GM12878 (cell line): ENCODE measurements around the gene GSE1. TPM values are rescaled to one million over a fixed set of nuclear protein-coding genes. Genes with fewer than 3 reads are reported as not detected.

Experiments
- ATAC-seq: fragments of 200-7000 bp; cut with Tn5 transposase; 3 replicates; pipeline ENCODE4 v1.9.1; 2020; ENCODE audit warnings: mild to moderate bottlenecking, moderate library complexity
- BruUV-seq: library from RNA; stranded (reverse); fragments of 400-500 nt; replicated peaks from 2 replicates; lab custom pipeline; 2021; lab: Mats Ljungman, UMichigan
- CTCF ChIA-PET: fragments of 300-600 bp; sonication (Branson Sonifier 250); formaldehyde crosslinking; extraction: SDS; loops from one replicate; lab custom pipeline; 2021; ENCODE audit warnings: inconsistent platforms; lab: Yijun Ruan, JAX
- POLR2A ChIA-PET: fragments of 350-600 bp; formaldehyde crosslinking; extraction: SDS; loops from one replicate; lab custom pipeline; 2021; ENCODE audit warnings: inconsistent platforms; lab: Charles Lee
- RAD21 ChIA-PET: fragments of 300-600 bp; sonication (Branson Sonifier 250); formaldehyde crosslinking; loops from one replicate; lab custom pipeline; 2023; ENCODE audit warnings: antibody characterized with exemption; ENCODE audit not compliant: unreplicated experiment; lab: Charles Lee
- SMC1A ChIA-PET: fragments of 300-600 bp; sonication (Branson Sonifier 250); formaldehyde crosslinking; loops from one replicate; lab custom pipeline; 2023; ENCODE audit not compliant: unreplicated experiment, uncharacterized antibody; lab: Charles Lee
- DNase-seq: peaks from one replicate; pipeline ENCODE4 v3.0.0-alpha.2; 2011; ENCODE audit warnings: low read depth, low spot score
- FAIRE-seq: peaks from 3 replicates; lab custom pipeline; 2011; peaks lifted over from hg19 to GRCh38; lab: Jason Lieb, UNC
- H2AFZ ChIP-seq: 2 replicates; pipeline ENCODE4 v1.6.0; 2011; ENCODE audit warnings: low read depth, low read length, control low read depth; ENCODE audit not compliant: control insufficient read depth
- H3K27ac ChIP-seq: 2 replicates; pipeline ENCODE4 v1.5.1; 2011; ENCODE audit warnings: control low read depth; ENCODE audit not compliant: control insufficient read depth, insufficient read depth
- H3K27me3 ChIP-seq, 2 experiments: replicated peaks in 1 of 2; 2 replicates each; pipeline versions ENCODE4 v1.6.0 to v1.6.1; 2011; ENCODE audit warnings: low read length in 1 of 2; ENCODE audit not compliant: control insufficient read depth in 2 of 2, insufficient read depth in 2 of 2
- H3K36me3 ChIP-seq, 2 experiments: 2 replicates each; pipeline ENCODE4 v1.5.1; 2011; ENCODE audit warnings: low read length in 1 of 2; ENCODE audit not compliant: control insufficient read depth in 2 of 2, insufficient read depth in 2 of 2
- H3K4me1 ChIP-seq: 2 replicates; pipeline ENCODE4 v1.6.1; 2011; ENCODE audit warnings: mild to moderate bottlenecking, low read length, moderate library complexity, mixed read lengths; ENCODE audit not compliant: control insufficient read depth, insufficient read depth
- H3K4me2 ChIP-seq: 2 replicates; pipeline ENCODE4 v1.6.0; 2011; ENCODE audit warnings: control low read depth; ENCODE audit not compliant: control insufficient read depth, insufficient read depth
- H3K4me3 ChIP-seq: fragments of 200-600 bp; sonication (generic); 2 replicates; pipeline ENCODE4 v1.5.1; 2016
- H3K79me2 ChIP-seq: 2 replicates; pipeline ENCODE4 v1.6.0; 2011; ENCODE audit warnings: low read length; ENCODE audit not compliant: control insufficient read depth, insufficient read depth
- H3K9ac ChIP-seq: 2 replicates; pipeline ENCODE4 v1.8.0; 2011; ENCODE audit warnings: low read length, control low read depth, mixed read lengths; ENCODE audit not compliant: control insufficient read depth, insufficient read depth
- H3K9me3 ChIP-seq: replicated peaks from 3 replicates; pipeline ENCODE4 v1.5.1; 2011; ENCODE audit warnings: mild to moderate bottlenecking, low read length; ENCODE audit not compliant: control insufficient read depth, insufficient read depth
- H4K20me1 ChIP-seq: 2 replicates; pipeline ENCODE4 v1.6.0; 2011; ENCODE audit not compliant: control insufficient read depth, insufficient read depth
- EED ChIP-seq: sonication (generic); IDR thresholded peaks from 2 replicates; pipeline ENCODE4 v1.6.1; 2016; ENCODE audit warnings: antibody characterized with exemption, low read depth
- EGR1 ChIP-seq, 2 experiments: IDR thresholded peaks; 1 replicate in 1 of 2; 2 replicates in 1 of 2; pipeline ENCODE4 v1.6.1; 2011 to 2012; ENCODE audit warnings: low read depth in 2 of 2, low read length in 2 of 2, borderline replicate concordance in 1 of 2, mild to moderate bottlenecking in 1 of 2, moderate library complexity in 1 of 2
- GATAD2B ChIP-seq: fragments of 450-650 bp; conservative IDR thresholded peaks from 2 replicates; pipeline ENCODE4 v1.6.1; 2017; ENCODE audit warnings: low read depth, mild to moderate bottlenecking, moderate library complexity
- HDGF ChIP-seq: fragments of 450-650 bp; IDR thresholded peaks from 2 replicates; pipeline ENCODE4 v1.6.1; 2016; ENCODE audit warnings: antibody characterized with exemption
- MEF2A ChIP-seq: IDR thresholded peaks from 2 replicates; pipeline ENCODE4 v1.6.1; 2011; ENCODE audit warnings: low read depth, mild to moderate bottlenecking, low read length, moderate library complexity; ENCODE audit not compliant: insufficient read depth
- POLR2AphosphoS5 ChIP-seq: IDR thresholded peaks from 2 replicates; pipeline ENCODE4 v1.6.1; 2011; ENCODE audit warnings: mild to moderate bottlenecking, low read length, inconsistent platforms
- ZNF622 ChIP-seq: fragments of 450-650 bp; IDR thresholded peaks from 2 replicates; pipeline ENCODE4 v1.6.1; 2017; ENCODE audit warnings: mild to moderate bottlenecking, inconsistent platforms
- WGBS: methylation state at CpG from one replicate; pipeline ENCODE4 v1.1.6; 2016; ENCODE audit warnings: low lambda C conversion rate; ENCODE audit not compliant: insufficient replicate concordance, insufficient coverage; ENCODE audit errors: missing lambda C conversion rate; 5-methylcytosine and 5-hydroxymethylcytosine counted together
- in situ Hi-C: fragments of 300-500 bp; cut with MboI; formaldehyde crosslinking; loops from 9 replicates; pipeline ENCODE4 v1.14.3; 2018; ENCODE audit warnings: mixed read lengths
- intact Hi-C: fragments of 100-400 bp; cut with micrococcal nuclease; formaldehyde crosslinking; loops from one replicate; pipeline ENCODE4 v1.14.2; 2022; ENCODE audit not compliant: unreplicated experiment
- polyA plus RNA-seq, 11 experiments: library from polyadenylated mRNA; depleted of rRNA in 4 of 11; unstranded in 6 of 11; stranded (reverse) in 5 of 11; fragments of >200 nt; fragmentation: Nextera tagmentation in 4 of 11; fragmentation: Illumina TruSeq in 1 of 11; extraction: Ambion mirVana in 4 of 11; extraction: Trizol in 1 of 11; gene quantifications; 1 replicate in 1 of 11; 2 replicates in 10 of 11; pipeline versions ENCODE4 v1.2.1 to v1.2.3, GENCODE V29; 2011 to 2016; ENCODE audit warnings: inconsistent platforms in 2 of 11, missing spikeins in 2 of 11, low read depth in 1 of 11
- total RNA-seq, 4 experiments: library from RNA; depleted of rRNA in 3 of 4; stranded (reverse); fragments of >200 nt in 3 of 4; fragmentation: Illumina TruSeq in 1 of 4; extraction: Trizol in 1 of 4; gene quantifications; 2 replicates each; pipeline versions ENCODE4 v1.2.1 to v1.2.3, GENCODE V29; 2013 to 2021
- TF ChIP-seq, protein P1 (sequence below): fragments of 450-650 bp; formaldehyde crosslinking; IDR thresholded peaks from 2 replicates; pipeline ENCODE4 v1.5.0; 2022; ENCODE audit warnings: mild to moderate bottlenecking, missing genetic modification characterization
- TF ChIP-seq, protein P2 (sequence below): fragments of 450-650 bp; conservative IDR thresholded peaks from 2 replicates; pipeline ENCODE4 v1.6.1; 2017; ENCODE audit warnings: mild to moderate bottlenecking, moderate library complexity
- TF ChIP-seq, protein P3 (sequence below): fragments of 450-650 bp; IDR thresholded peaks from 2 replicates; pipeline ENCODE4 v1.6.1; 2017; ENCODE audit warnings: antibody characterized with exemption, mild to moderate bottlenecking, moderate library complexity
- TF ChIP-seq, protein P4 (sequence below): IDR thresholded peaks from 2 replicates; pipeline ENCODE4 v1.6.1; 2011; ENCODE audit warnings: low read depth, mild to moderate bottlenecking, low read length, moderate library complexity, borderline replicate concordance; ENCODE audit errors: extremely low read depth

Gene GSE1
- total and polyA plus RNA-seq, 10 of the 15 experiments (the other 5 are each of a cell fraction or from before 2014, with no cell fraction given): 4.6 to 58.7 (median 18.2) TPM

DNA sequence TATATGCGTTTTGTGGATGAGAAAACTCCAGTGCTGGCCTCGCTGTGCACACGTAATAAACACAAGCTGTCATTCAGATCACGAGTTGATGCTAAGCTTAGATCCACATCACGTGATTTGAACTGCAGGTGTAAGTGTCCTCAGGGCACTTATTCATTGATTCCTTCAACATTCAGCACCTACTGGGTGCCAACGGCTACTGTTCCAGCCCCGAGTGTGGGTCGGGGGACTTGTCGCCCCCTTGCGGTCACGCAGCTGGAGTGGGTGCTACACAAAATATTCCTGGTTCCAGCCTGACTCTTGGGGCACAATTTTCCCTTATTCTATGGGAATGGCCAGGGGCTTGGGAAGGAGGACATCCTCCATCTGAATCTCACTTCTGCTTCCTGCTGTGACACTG, 105.6 kb downstream of the GSE1 start (continued):
- TF ChIP-seq, protein P1, sequence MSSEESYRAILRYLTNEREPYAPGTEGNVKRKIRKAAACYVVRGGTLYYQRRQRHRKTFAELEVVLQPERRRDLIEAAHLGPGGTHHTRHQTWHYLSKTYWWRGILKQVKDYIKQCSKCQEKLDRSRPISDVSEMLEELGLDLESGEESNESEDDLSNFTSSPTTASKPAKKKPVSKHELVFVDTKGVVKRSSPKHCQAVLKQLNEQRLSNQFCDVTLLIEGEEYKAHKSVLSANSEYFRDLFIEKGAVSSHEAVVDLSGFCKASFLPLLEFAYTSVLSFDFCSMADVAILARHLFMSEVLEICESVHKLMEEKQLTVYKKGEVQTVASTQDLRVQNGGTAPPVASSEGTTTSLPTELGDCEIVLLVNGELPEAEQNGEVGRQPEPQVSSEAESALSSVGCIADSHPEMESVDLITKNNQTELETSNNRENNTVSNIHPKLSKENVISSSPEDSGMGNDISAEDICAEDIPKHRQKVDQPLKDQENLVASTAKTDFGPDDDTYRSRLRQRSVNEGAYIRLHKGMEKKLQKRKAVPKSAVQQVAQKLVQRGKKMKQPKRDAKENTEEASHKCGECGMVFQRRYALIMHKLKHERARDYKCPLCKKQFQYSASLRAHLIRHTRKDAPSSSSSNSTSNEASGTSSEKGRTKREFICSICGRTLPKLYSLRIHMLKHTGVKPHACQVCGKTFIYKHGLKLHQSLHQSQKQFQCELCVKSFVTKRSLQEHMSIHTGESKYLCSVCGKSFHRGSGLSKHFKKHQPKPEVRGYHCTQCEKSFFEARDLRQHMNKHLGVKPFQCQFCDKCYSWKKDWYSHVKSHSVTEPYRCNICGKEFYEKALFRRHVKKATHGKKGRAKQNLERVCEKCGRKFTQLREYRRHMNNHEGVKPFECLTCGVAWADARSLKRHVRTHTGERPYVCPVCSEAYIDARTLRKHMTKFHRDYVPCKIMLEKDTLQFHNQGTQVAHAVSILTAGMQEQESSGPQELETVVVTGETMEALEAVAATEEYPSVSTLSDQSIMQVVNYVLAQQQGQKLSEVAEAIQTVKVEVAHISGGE (CRISPR knock-in tag): no peak
- no peak for TF ChIP-seq MEF2A
- TF ChIP-seq EGR1 (IDR thresholded peaks at IDR 0.05; ENCODE audit: borderline replicate concordance in 1 of 2, low read depth in 2 of 2, low read length in 2 of 2): no peak

DNA sequence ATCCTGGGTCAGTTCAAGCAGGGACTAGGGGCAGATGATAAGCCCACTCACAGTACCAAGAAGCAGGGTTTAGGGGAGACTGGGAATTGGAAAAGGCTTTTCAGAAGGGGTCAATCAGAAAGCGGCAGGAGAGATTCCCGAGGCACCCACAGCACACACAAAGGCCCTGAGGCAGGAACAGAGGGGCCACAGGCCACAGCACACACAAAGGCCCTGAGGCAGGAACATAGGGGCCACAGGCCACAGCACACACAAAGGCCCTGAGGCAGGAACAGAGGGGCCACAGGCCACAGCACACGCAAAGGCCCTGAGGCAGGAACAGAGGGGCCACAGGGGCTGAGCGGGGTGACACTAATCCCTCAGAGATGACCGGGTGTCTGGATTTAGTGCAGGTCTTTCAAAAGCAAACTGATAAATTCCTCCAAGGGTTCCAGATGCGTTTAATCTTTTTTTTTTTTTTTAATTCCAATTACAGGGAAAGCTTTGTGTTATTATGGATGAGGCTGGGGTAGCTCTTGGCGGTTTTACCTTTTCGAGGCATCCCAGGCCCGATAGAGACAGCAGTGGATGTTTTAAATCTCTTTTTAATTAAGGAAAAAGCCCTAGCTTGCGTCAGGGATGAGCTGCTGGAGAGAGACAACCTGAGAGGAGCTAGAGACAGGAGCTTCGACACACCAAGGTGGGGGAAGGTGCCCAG, 106.6 kb downstream of the GSE1 start:
- no TSS peak for BruUV-seq
- ATAC-seq (no peak), DNase-seq (no peak), FAIRE-seq (no peak)
- H4K20me1 ChIP-seq: no peaks in the 10 kb centered on the region
- WGBS: 65% methylated on average over 11 of the region's 11 CpGs
- intact Hi-C loops: loop anchor here (5.0 to 10.0 kb wide), 4 partner anchors 38 to 325 kb away; no protein-coding TSS in a partner anchor
- no peak overlapping the region for H3K4me2 ChIP-seq
- SMC1A ChIA-PET: no interaction called here
- H3K4me1 ChIP-seq: no peaks in the 10 kb centered on the region
- H3K9ac ChIP-seq: no peak overlapping the region
- RAD21 ChIA-PET: interaction anchor here (1.1 to 1.5 kb wide), 3 partner anchors 17 to 325 kb away, joined by 3 read pairs; no protein-coding TSS in a partner anchor
- POLR2A ChIA-PET: interaction anchor here (0.6 to 0.7 kb wide), 5 partner anchors 10 to 805 kb away, joined by 3 to 5 read pairs (median 4); no protein-coding TSS in a partner anchor
- CTCF ChIA-PET: interaction anchor here (0.7 to 6.4 kb wide), 11 partner anchors 12 to 326 kb away, joined by 3 to 36 read pairs (median 7); no protein-coding TSS in a partner anchor
- no peaks in the 10 kb centered on the region for H3K27me3 ChIP-seq
- no peak overlapping the region for H2AFZ ChIP-seq
- no peaks in the 10 kb centered on the region for H3K79me2 ChIP-seq
- no peak overlapping the region for H3K4me3 ChIP-seq
- no peak overlapping the region for H3K27ac ChIP-seq
- H3K36me3 ChIP-seq: no peaks in the 10 kb centered on the region
- H3K9me3 ChIP-seq: no peaks in the 10 kb centered on the region
- in situ Hi-C loops: loop anchor here (5.0 kb wide), 1 partner anchor 62 kb away; no protein-coding TSS in a partner anchor
- TF ChIP-seq, protein P2, sequence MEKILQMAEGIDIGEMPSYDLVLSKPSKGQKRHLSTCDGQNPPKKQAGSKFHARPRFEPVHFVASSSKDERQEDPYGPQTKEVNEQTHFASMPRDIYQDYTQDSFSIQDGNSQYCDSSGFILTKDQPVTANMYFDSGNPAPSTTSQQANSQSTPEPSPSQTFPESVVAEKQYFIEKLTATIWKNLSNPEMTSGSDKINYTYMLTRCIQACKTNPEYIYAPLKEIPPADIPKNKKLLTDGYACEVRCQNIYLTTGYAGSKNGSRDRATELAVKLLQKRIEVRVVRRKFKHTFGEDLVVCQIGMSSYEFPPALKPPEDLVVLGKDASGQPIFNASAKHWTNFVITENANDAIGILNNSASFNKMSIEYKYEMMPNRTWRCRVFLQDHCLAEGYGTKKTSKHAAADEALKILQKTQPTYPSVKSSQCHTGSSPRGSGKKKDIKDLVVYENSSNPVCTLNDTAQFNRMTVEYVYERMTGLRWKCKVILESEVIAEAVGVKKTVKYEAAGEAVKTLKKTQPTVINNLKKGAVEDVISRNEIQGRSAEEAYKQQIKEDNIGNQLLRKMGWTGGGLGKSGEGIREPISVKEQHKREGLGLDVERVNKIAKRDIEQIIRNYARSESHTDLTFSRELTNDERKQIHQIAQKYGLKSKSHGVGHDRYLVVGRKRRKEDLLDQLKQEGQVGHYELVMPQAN: no peak
- TF ChIP-seq, protein P3, sequence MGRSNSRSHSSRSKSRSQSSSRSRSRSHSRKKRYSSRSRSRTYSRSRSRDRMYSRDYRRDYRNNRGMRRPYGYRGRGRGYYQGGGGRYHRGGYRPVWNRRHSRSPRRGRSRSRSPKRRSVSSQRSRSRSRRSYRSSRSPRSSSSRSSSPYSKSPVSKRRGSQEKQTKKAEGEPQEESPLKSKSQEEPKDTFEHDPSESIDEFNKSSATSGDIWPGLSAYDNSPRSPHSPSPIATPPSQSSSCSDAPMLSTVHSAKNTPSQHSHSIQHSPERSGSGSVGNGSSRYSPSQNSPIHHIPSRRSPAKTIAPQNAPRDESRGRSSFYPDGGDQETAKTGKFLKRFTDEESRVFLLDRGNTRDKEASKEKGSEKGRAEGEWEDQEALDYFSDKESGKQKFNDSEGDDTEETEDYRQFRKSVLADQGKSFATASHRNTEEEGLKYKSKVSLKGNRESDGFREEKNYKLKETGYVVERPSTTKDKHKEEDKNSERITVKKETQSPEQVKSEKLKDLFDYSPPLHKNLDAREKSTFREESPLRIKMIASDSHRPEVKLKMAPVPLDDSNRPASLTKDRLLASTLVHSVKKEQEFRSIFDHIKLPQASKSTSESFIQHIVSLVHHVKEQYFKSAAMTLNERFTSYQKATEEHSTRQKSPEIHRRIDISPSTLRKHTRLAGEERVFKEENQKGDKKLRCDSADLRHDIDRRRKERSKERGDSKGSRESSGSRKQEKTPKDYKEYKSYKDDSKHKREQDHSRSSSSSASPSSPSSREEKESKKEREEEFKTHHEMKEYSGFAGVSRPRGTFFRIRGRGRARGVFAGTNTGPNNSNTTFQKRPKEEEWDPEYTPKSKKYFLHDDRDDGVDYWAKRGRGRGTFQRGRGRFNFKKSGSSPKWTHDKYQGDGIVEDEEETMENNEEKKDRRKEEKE: no peak
- no peak for TF ChIP-seq GATAD2B
- no peak for TF ChIP-seq ZNF622
- no peak for TF ChIP-seq HDGF
- no peak for TF ChIP-seq POLR2AphosphoS5
- TF ChIP-seq EED: no peak
- no peak for TF ChIP-seq EGR1 (IDR thresholded peaks at IDR 0.05; ENCODE audit: borderline replicate concordance in 1 of 2, low read depth in 2 of 2, low read length in 2 of 2)
- TF ChIP-seq, protein P4, sequence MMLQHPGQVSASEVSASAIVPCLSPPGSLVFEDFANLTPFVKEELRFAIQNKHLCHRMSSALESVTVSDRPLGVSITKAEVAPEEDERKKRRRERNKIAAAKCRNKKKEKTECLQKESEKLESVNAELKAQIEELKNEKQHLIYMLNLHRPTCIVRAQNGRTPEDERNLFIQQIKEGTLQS: no peak
